GM21529 (cell line): Measurements from ENCODE around the gene ZNF212.

Source experiments
- ATAC-seq: cut with Tn5 transposase; IDR thresholded peaks from one replicate; pipeline ENCODE4 v1.9.1; 2021; ENCODE audit not compliant: unreplicated experiment

Gene ZNF212

GRCh38 chr7:149304006-149304405 lies 64.6 kb downstream of the ZNF212 start:
- ATAC-seq: no peak
